ENCODE results near the gene SOX10.
"Not testable (repeated sequence)": the region's sequence is repeated elsewhere in the genome, so short reads cannot be mapped to it uniquely, and the experiment has no call there.

SOX10 gene

GRCh38 chr22:37982938-37983859 is 1.2 kb downstream of the SOX10 start:
- no peaks in the 10 kb centered on the region for H3K9me3 Mint-ChIP-seq
- no peak overlapping the region for H3K27ac Mint-ChIP-seq
- no peak overlapping the region for H3K4me3 Mint-ChIP-seq
- H3K36me3 Mint-ChIP-seq (ENCODE audit: low read depth): no peaks in the 10 kb centered on the region
- H3K27me3 Mint-ChIP-seq (ENCODE audit: low read depth): no peaks in the 10 kb centered on the region
- no peaks in the 10 kb centered on the region for H3K4me1 Mint-ChIP-seq (ENCODE audit: low read depth)

- no peaks in the 10 kb centered on the region for H3K36me3 Mint-ChIP-seq (ENCODE audit: low read depth)
- H3K27ac Mint-ChIP-seq: no peak overlapping the region
- no peaks in the 10 kb centered on the region for H3K9me3 Mint-ChIP-seq
Observed at GRCh38 chr22:37982151-37982785, 2.1 kb downstream of the SOX10 start.

GRCh38 chr22:37981282-37982011 is 2.9 kb downstream of the SOX10 start:
- Mint-ChIP-seq H3K27ac (no peak overlapping the region), H3K4me1 (ENCODE audit: low read depth) (no peaks in the 10 kb centered on the region), H3K9me3 (no peaks in the 10 kb centered on the region), H3K4me3 (no peak overlapping the region), H3K27me3 (ENCODE audit: low read depth) (no peaks in the 10 kb centered on the region), H3K36me3 (ENCODE audit: low read depth) (no peaks in the 10 kb centered on the region)

More at GRCh38 chr22:37982151-37982785, 2.1 kb downstream of the SOX10 start:
- Mint-ChIP-seq H3K4me1 (ENCODE audit: low read depth) (no peaks in the 10 kb centered on the region), H3K27me3 (ENCODE audit: low read depth) (no peaks in the 10 kb centered on the region), H3K4me3 (no peak overlapping the region)

GRCh38 chr22:37979782-37980181 is 4.6 kb downstream of the SOX10 start:
- no peaks in the 10 kb centered on the region for H3K4me1 Mint-ChIP-seq (ENCODE audit: low read depth)
- H3K36me3 Mint-ChIP-seq (ENCODE audit: low read depth): no peaks in the 10 kb centered on the region
- no peak overlapping the region for H3K4me3 Mint-ChIP-seq
- H3K27ac Mint-ChIP-seq: no peak overlapping the region
- H3K27me3 Mint-ChIP-seq (ENCODE audit: low read depth): no peaks in the 10 kb centered on the region
- no peaks in the 10 kb centered on the region for H3K9me3 Mint-ChIP-seq

GRCh38 chr22:37976547-37976946 is 7.8 kb downstream of the SOX10 start:
- Mint-ChIP-seq H3K27ac (no peak overlapping the region), H3K27me3 (ENCODE audit: low read depth) (no peaks in the 10 kb centered on the region), H3K4me3 (no peak overlapping the region), H3K9me3 (no peaks in the 10 kb centered on the region), H3K4me1 (ENCODE audit: low read depth) (no peaks in the 10 kb centered on the region), H3K36me3 (ENCODE audit: low read depth) (no peaks in the 10 kb centered on the region)

GRCh38 chr22:37976022-37976421 is 8.3 kb downstream of the SOX10 start:
- H3K36me3 Mint-ChIP-seq (ENCODE audit: low read depth); H3K4me3 Mint-ChIP-seq; H3K27me3 Mint-ChIP-seq (ENCODE audit: low read depth); H3K27ac Mint-ChIP-seq; H3K4me1 Mint-ChIP-seq (ENCODE audit: low read depth); H3K9me3 Mint-ChIP-seq: not testable (repeated sequence)

GRCh38 chr22:37975153-37975552 is 9.2 kb downstream of the SOX10 start:
- no peaks in the 10 kb centered on the region for H3K27me3 Mint-ChIP-seq (ENCODE audit: low read depth)
- H3K27ac Mint-ChIP-seq: no peak overlapping the region
- H3K36me3 Mint-ChIP-seq (ENCODE audit: low read depth): no peaks in the 10 kb centered on the region
- no peak overlapping the region for H3K4me3 Mint-ChIP-seq
- no peaks in the 10 kb centered on the region for H3K9me3 Mint-ChIP-seq
- H3K4me1 Mint-ChIP-seq (ENCODE audit: low read depth): no peaks in the 10 kb centered on the region

GRCh38 chr22:37973271-37974170 is 10.8 kb downstream of the SOX10 start:
- no peaks in the 10 kb centered on the region for H3K27me3 Mint-ChIP-seq (ENCODE audit: low read depth)
- H3K27ac Mint-ChIP-seq: no peak overlapping the region
- H3K4me3 Mint-ChIP-seq: no peak overlapping the region
- H3K36me3 Mint-ChIP-seq (ENCODE audit: low read depth): peaks cover 5% of the 10 kb centered on the region
- no peaks in the 10 kb centered on the region for H3K9me3 Mint-ChIP-seq
- H3K4me1 Mint-ChIP-seq (ENCODE audit: low read depth): no peaks in the 10 kb centered on the region

- H3K27ac Mint-ChIP-seq: no peak overlapping the region
- H3K4me3 Mint-ChIP-seq: no peak overlapping the region
- H3K36me3 Mint-ChIP-seq (ENCODE audit: low read depth): peaks cover 13% of the 10 kb centered on the region
- no peaks in the 10 kb centered on the region for H3K27me3 Mint-ChIP-seq (ENCODE audit: low read depth)
- H3K4me1 Mint-ChIP-seq (ENCODE audit: low read depth): no peaks in the 10 kb centered on the region
- no peaks in the 10 kb centered on the region for H3K9me3 Mint-ChIP-seq
Observed at GRCh38 chr22:37972527-37972926, 11.8 kb downstream of the SOX10 start.

- H3K27ac Mint-ChIP-seq: no peak overlapping the region
- H3K36me3 Mint-ChIP-seq (ENCODE audit: low read depth): peaks cover 17% of the 10 kb centered on the region
- H3K27me3 Mint-ChIP-seq (ENCODE audit: low read depth): no peaks in the 10 kb centered on the region
- H3K4me3 Mint-ChIP-seq: no peak overlapping the region
- H3K4me1 Mint-ChIP-seq (ENCODE audit: low read depth): no peaks in the 10 kb centered on the region
- H3K9me3 Mint-ChIP-seq: no peaks in the 10 kb centered on the region
Observed at GRCh38 chr22:37971475-37972434, 12.6 kb downstream of the SOX10 start.

GRCh38 chr22:37970864-37971263 is 13.5 kb downstream of the SOX10 start:
- Mint-ChIP-seq H3K27ac (no peak overlapping the region), H3K4me3 (no peak overlapping the region), H3K9me3 (no peaks in the 10 kb centered on the region), H3K36me3 (ENCODE audit: low read depth) (peaks cover 20% of the 10 kb centered on the region), H3K4me1 (ENCODE audit: low read depth) (peaks cover 2% of the 10 kb centered on the region), H3K27me3 (ENCODE audit: low read depth) (no peaks in the 10 kb centered on the region)

- Mint-ChIP-seq H3K36me3 (ENCODE audit: low read depth) (peaks cover 24% of the 10 kb centered on the region), H3K27me3 (ENCODE audit: low read depth) (no peaks in the 10 kb centered on the region), H3K9me3 (no peaks in the 10 kb centered on the region), H3K4me3 (no peak overlapping the region), H3K27ac (no peak overlapping the region), H3K4me1 (ENCODE audit: low read depth) (peaks cover 4% of the 10 kb centered on the region)
Observed at GRCh38 chr22:37968452-37969251, 15.7 kb downstream of the SOX10 start.

Measured in T-helper 1 cell treated with Interleukin-12 subunit alpha and Interleukin-12 subunit beta and Interleukin-4 antibody, amounts not matched to agents 30 μg/mL and 1 μg/mL, for 36 hours (primary cell).